SK-N-SH (cell line): ENCODE results near the gene CLIC4.
"Not testable (repeated sequence)": the region's sequence is repeated elsewhere in the genome, so short reads cannot be mapped to it uniquely, and the experiment has no call there.

Source experiments
- CTCF ChIP-seq: fragments of 200-600 bp; sonication (generic); IDR thresholded peaks from 2 replicates; pipeline ENCODE4 v1.6.1; 2017; ENCODE audit warnings: antibody characterized with exemption, mild to moderate bottlenecking, moderate library complexity
- POLR2AphosphoS5 ChIP-seq: IDR thresholded peaks from 2 replicates; pipeline ENCODE4 v1.6.1; 2012; ENCODE audit warnings: low read depth, low read length
- RFX5 ChIP-seq: IDR thresholded peaks from 2 replicates; pipeline ENCODE4 v1.6.1; 2012; ENCODE audit warnings: mild to moderate bottlenecking, improper control_type of control experiment, low read length
- SIN3A ChIP-seq: IDR thresholded peaks from 2 replicates; pipeline ENCODE4 v1.6.1; 2012; ENCODE audit warnings: low read depth, mild to moderate bottlenecking, low read length, moderate library complexity, borderline replicate concordance
- SMC3 ChIP-seq: IDR thresholded peaks from 2 replicates; pipeline ENCODE4 v1.6.1; 2012; ENCODE audit warnings: low read depth, low read length, improper control_type of control experiment
- TAF1 ChIP-seq: IDR thresholded peaks from 2 replicates; pipeline ENCODE4 v1.6.1; 2012; ENCODE audit warnings: low read depth, mild to moderate bottlenecking, low read length, moderate library complexity, borderline replicate concordance
- USF2 ChIP-seq: fragments of 150-350 bp; IDR thresholded peaks from 2 replicates; pipeline ENCODE4 v1.6.1; 2017; ENCODE audit warnings: antibody characterized with exemption, low read length, low read depth, borderline replicate concordance
- YY1 ChIP-seq: IDR thresholded peaks from 2 replicates; pipeline ENCODE4 v1.4.0; 2012; ENCODE audit warnings: low read depth, mild to moderate bottlenecking
- TF ChIP-seq, protein P1 (sequence below): IDR thresholded peaks from 2 replicates; pipeline ENCODE4 v1.4.0; 2012; ENCODE audit warnings: low read depth

DNA sequence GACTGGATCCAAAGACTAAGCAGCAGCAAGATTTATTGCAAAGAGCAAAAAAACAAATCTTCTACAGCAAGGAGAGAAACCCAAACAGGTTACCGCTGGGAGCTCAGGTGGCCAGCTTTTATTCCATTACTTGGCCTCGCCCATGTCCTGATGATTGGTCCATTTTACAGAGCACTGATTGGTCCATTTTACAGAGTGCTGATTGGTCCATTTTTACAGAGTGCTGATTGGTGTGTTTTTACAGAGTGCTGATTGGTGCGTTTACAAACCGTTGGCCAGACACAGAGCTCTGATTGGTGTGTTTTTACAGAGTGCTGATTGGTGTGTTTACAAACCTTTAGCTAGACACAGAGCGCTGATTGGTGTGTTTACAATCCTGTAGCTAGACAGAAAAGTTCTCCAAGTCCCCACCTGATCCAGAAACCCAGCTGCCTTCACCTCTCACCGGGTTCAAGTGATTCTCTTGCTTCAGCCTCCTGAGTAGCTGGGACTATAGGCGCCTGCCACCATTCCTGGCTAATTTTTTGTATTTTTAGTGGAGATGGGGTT lies 47.7 kb upstream of the CLIC4 start:
- TF ChIP-seq POLR2AphosphoS5, CTCF, SIN3A, YY1, RFX5, USF2, SMC3, TAF1: not testable (repeated sequence)
- TF ChIP-seq, protein P1, sequence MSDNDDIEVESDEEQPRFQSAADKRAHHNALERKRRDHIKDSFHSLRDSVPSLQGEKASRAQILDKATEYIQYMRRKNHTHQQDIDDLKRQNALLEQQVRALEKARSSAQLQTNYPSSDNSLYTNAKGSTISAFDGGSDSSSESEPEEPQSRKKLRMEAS: not testable (repeated sequence)
